ENCODE results near the gene BTBD18. TPM values are rescaled to one million over a fixed set of nuclear protein-coding genes. Genes with fewer than 3 reads are reported as not detected.

Gene BTBD18
- total and polyA plus RNA-seq, 8 donors = not detected

- peaks cover 0 to 6% (median 0%) of the 10 kb centered on the region in 4 donors for H3K36me3 ChIP-seq
- peak in 1 of 2 donors; percentile 28 for DNase-seq
- H3K4me3 ChIP-seq = peak overlapping the region; percentile 46 to 60 (median 50)
- no peak for TF ChIP-seq EP300 (IDR thresholded peaks at IDR 0.05)
- no peak for TF ChIP-seq CTCF (IDR thresholded peaks at IDR 0.05)
- TF ChIP-seq POLR2AphosphoS5 (IDR thresholded peaks at IDR 0.05) = no peak
- no peak for TF ChIP-seq POLR2A (IDR thresholded peaks at IDR 0.05)
- 10 to 20% (median 14%) methylated on average over 2 of the region's 2 CpGs for WGBS, 5 donors
- H3K4me1 ChIP-seq = peaks cover 24 to 62% (median 43%) of the 10 kb centered on the region in 4 donors
- no peaks in the 10 kb centered on the region for H3K27me3 ChIP-seq
- no peaks in the 10 kb centered on the region for H3K9me3 ChIP-seq
- intact Hi-C loops (cut with DNase I; ENCODE audit: low total_unique reads) = no loop called here
- H3K27ac ChIP-seq = peak overlapping the region in 4 of 5 donors; percentile 90 to 96 (median 94)
These were observed 12.9 kb upstream of the BTBD18 start for GRCh38 chr11:57764566-57764965.

DNA sequence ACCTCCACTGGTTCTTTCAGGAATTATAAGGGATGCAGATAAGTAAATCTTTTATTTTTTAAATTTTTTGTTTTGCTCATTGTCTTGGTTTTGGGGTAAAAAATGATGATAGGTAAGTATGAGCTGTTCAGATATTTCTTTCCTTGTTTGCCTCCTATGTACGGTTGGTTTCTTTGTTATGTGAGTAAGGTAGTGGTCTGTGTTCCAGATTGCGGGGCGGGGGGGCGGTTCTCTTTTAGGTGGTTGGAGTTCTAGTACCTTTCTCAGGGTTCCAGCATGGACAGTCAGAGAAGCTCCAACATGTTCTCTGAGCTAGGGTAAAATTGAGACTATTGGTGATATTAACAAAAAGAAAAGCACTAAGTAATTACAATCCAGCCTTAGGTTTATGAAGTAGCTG is 12.4 kb upstream of the BTBD18 start:
- 16 to 31% (median 20%) methylated on average over 4 of the region's 4 CpGs for WGBS, 5 donors
- Histone ChIP-seq H3K4me1 (peaks cover 18 to 56% (median 39%) of the 10 kb centered on the region in 4 donors), H3K9me3 (no peaks in the 10 kb centered on the region), H3K36me3 (peaks cover 0 to 6% (median 0%) of the 10 kb centered on the region in 4 donors), H3K27ac (peak overlapping the region; percentile 66 to 96 (median 92)), H3K4me3 (peak overlapping the region; percentile 46 to 60 (median 50)), H3K27me3 (no peaks in the 10 kb centered on the region)
- TF ChIP-seq CTCF (IDR thresholded peaks at IDR 0.05) (no peak), POLR2AphosphoS5 (IDR thresholded peaks at IDR 0.05) (no peak), EP300 (IDR thresholded peaks at IDR 0.05) (no peak), POLR2A (IDR thresholded peaks at IDR 0.05) (no peak)
- DNase-seq = peak in 1 of 2 donors; percentile 38
- intact Hi-C loops (cut with DNase I; ENCODE audit: low total_unique reads) = no loop called here

GRCh38 chr11:57763568-57763967 is 11.9 kb upstream of the BTBD18 start:
- WGBS, 5 donors = 4 to 20% (median 10%) methylated on average over 1 of the region's 1 CpG
- intact Hi-C loops (cut with DNase I; ENCODE audit: low total_unique reads) = no loop called here
- no peaks in the 10 kb centered on the region for H3K27me3 ChIP-seq

GRCh38 chr11:57762235-57762861 is 10.7 kb upstream of the BTBD18 start:
- intact Hi-C loops (cut with DNase I; ENCODE audit: low total_unique reads) = no loop called here
- peaks cover 0 to 5% (median 0%) of the 10 kb centered on the region in 4 donors for H3K36me3 ChIP-seq
- peak overlapping the region; percentile 77 to 96 (median 92) for H3K27ac ChIP-seq
- TF ChIP-seq CTCF (IDR thresholded peaks at IDR 0.05) (no peak), POLR2AphosphoS5 (IDR thresholded peaks at IDR 0.05) (peak in 2 of 3 donors; percentile 8 to 11)
- H3K9me3 ChIP-seq = no peaks in the 10 kb centered on the region
- no peaks in the 10 kb centered on the region for H3K27me3 ChIP-seq
- peak in 1 of 2 donors; percentile 74 for DNase-seq
- 4 to 8% (median 6%) methylated on average over 9 of the region's 9 CpGs for WGBS, 5 donors
- H3K4me3 ChIP-seq = peak overlapping the region; percentile 46 to 60 (median 50)
- peaks cover 13 to 41% (median 28%) of the 10 kb centered on the region in 4 donors for H3K4me1 ChIP-seq

More at GRCh38 chr11:57763568-57763967, 11.9 kb upstream of the BTBD18 start:
- TF ChIP-seq POLR2A (IDR thresholded peaks at IDR 0.05) (no peak), CTCF (IDR thresholded peaks at IDR 0.05) (peak in 3 of 7 experiments; percentile 16 to 22 (median 20)), POLR2AphosphoS5 (IDR thresholded peaks at IDR 0.05) (peak in 1 of 3 donors; percentile 26)
- peaks cover 14 to 52% (median 35%) of the 10 kb centered on the region in 4 donors for H3K4me1 ChIP-seq
- peak in 1 of 2 donors; percentile 80 for DNase-seq
- peaks cover 0 to 6% (median 0%) of the 10 kb centered on the region in 4 donors for H3K36me3 ChIP-seq
- H3K4me3 ChIP-seq = peak overlapping the region; percentile 46 to 60 (median 50)
- no peaks in the 10 kb centered on the region for H3K9me3 ChIP-seq
- peak overlapping the region; percentile 31 to 96 (median 92) for H3K27ac ChIP-seq
